ENCODE data around the gene MINK1.

DNA sequence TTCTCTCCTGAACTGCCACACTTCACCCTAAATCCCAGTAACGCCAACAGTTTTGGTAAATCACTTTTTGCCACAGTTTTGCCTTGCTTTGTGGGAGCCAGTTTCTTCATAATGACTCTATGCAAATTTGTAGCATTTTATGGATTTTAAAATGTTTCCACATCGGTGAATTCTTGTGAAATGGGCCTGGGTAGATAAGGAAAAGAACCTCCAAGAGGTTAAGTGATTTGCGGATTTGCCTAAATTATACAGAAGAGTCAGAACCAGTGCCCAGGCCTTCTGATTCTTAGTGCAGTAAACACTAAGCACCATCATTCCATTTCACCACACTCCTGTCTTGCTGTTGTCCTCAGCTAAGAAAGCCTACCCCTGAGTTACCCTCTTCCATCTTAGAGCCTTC is 17.9 kb downstream of the MINK1 start:
- TF ChIP-seq, protein P1, sequence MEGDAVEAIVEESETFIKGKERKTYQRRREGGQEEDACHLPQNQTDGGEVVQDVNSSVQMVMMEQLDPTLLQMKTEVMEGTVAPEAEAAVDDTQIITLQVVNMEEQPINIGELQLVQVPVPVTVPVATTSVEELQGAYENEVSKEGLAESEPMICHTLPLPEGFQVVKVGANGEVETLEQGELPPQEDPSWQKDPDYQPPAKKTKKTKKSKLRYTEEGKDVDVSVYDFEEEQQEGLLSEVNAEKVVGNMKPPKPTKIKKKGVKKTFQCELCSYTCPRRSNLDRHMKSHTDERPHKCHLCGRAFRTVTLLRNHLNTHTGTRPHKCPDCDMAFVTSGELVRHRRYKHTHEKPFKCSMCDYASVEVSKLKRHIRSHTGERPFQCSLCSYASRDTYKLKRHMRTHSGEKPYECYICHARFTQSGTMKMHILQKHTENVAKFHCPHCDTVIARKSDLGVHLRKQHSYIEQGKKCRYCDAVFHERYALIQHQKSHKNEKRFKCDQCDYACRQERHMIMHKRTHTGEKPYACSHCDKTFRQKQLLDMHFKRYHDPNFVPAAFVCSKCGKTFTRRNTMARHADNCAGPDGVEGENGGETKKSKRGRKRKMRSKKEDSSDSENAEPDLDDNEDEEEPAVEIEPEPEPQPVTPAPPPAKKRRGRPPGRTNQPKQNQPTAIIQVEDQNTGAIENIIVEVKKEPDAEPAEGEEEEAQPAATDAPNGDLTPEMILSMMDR (IDR thresholded peaks at IDR 0.05; ENCODE audit: insufficient read depth, low read length) = no peak
- TF ChIP-seq GABPA (IDR thresholded peaks at IDR 0.05; ENCODE audit: low read depth) = no peak
